ENCODE data around the gene KCNE1.
"Not testable (repeated sequence)": the region's sequence is repeated elsewhere in the genome, so short reads cannot be mapped to it uniquely, and the experiment has no call there.

The KCNE1 gene

DNA sequence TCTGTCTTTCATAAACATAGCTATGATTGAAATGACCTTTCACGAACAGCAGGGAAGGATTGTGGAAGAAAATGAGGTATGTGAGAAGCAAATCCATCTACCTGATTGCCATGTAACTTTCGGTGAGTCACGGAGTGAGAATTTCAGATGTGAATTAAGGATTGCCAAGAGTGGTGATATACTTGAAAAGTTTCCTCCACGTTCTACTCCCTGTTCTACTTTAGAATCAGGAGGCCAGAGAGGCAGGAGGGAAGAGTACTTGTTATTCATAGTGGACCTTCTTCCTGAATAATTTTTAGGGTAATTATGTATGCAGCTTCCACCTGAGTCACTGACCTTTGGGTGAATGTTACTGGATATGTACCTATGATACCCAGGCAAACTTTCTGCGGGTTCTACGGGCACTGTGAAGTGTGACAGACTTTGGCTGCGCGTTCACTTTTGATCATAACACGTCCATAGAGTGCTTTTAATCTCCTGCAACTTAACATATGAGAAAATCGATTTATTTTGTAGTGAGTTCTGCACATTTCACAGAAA is 2.6 kb upstream of the KCNE1 start:
- no peak for DNase-seq (ENCODE audit: extremely low read depth in 1 of 2, low read depth in 1 of 2)

GRCh38 chr21:34513129-34513675 is 1.2 kb upstream of the KCNE1 start:
- no peak for DNase-seq (ENCODE audit: extremely low read depth in 1 of 2, low read depth in 1 of 2)

- no peak for DNase-seq (ENCODE audit: extremely low read depth in 1 of 2, low read depth in 1 of 2)
These were observed 829 bp downstream of the KCNE1 start for GRCh38 chr21:34511181-34511580.

- peak; percentile 35 to 50 for DNase-seq (ENCODE audit: extremely low read depth in 1 of 2, low read depth in 1 of 2)
These were observed 1.6 kb downstream of the KCNE1 start for GRCh38 chr21:34510148-34511142.

- no peak for DNase-seq (ENCODE audit: extremely low read depth in 1 of 2, low read depth in 1 of 2)
These were observed 2.9 kb downstream of the KCNE1 start for GRCh38 chr21:34509151-34509550.

DNA sequence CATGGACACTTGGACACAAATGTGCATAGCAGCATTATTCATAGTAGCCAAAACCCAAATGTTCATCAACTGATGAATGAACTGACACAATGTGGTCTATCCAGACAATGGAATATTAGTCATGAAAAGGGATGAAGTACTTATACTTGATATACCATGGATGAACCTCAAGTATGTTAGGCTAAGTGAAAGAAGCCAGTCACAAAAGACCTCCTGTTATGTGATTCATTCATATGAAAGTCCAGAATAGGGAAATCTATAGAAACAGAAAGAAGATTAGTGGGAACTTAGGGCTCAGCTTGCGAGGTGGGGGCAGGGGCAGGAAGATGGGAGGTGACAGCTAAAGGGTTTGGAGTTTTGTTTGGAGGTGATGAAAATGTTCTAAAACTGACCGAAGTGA is 7.4 kb downstream of the KCNE1 start:
- no peak for DNase-seq (ENCODE audit: extremely low read depth in 1 of 2, low read depth in 1 of 2)

DNA sequence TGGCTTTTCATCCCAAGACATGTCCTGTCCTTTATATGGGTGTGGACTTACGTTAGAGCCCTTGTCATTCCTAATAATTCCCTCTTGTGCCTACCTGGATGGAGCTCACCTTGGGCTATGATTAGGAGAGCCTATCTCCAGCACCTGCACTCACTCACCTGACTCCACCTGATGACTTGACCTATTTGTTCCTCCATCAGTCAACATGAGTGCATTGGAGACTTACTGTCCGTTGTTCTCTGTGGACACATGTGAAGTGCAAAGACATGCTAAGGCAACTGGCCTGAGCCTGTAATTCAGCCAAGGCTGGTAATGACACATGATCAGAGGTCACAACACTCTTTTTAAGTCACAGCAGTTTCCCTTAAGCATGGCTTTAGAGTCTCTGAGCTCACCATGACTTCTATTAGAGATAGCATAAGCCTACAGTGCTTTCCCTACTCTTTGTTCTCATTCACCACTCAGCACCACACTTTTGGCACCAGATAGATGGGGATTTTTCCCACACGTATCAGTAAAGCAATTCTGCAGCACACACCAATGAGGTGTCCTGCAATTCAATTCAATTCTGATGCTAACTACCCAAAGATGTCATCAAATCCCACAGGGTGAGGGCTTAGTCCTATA is 9.4 kb downstream of the KCNE1 start:
- no peak for DNase-seq (ENCODE audit: extremely low read depth in 1 of 2, low read depth in 1 of 2)

DNA sequence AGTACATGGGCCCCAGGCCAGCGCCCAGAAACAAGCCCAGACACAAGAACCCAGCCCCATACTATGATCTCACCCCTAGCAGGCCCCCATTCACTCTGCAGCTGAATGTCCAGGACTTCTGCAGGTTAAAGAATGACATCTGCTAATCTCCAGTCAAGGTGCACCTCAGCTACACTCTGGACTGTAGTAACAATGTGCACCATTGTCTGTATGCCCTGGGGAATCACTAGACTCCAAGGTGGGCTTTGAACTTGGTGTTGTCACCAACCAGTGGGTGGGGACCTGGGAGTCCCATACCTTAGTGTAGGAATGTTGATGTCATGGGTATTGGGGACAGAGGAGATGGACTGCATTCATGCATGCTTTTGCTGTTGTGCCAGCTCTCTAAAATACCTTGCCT is 10.3 kb downstream of the KCNE1 start:
- DNase-seq (ENCODE audit: extremely low read depth in 1 of 2, low read depth in 1 of 2) = no peak

DNA sequence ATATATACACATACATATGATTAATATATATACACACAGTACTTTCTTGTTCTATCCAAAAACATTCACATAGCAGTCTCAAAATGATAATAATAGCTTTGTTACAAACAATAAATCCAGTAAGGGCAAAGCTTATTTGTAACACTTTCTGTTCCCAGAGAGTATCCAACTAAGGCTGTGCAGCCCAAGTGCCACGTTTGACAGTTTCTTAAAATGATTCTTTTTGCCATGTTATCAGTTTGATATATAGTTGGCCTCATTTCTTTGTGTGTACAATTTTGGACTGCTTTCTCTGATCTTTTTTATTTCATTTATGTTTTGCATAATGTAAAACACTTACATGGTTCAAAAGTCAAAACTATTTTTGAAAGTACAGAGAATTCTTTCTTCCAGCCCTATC is 11.8 kb downstream of the KCNE1 start:
- no peak for DNase-seq (ENCODE audit: extremely low read depth in 1 of 2, low read depth in 1 of 2)

DNA sequence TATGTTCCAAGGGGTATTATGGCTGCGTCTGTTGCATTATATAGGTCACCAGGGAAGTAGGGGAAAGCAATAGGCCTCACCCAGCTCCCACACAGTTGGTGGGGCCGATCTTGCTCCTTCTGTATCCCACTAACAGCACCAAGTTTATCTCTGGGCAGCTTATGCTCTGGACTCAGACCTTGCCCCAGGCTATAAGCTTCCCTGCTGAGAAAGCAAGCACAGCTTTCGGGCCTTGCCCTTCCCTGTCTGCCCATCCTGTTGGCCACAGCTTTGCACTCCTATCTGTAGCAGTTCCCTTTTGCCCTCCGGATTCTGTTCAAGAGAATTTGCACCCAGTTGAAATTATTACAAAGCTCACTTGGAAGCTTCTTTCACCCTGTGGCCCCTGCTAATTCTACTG is 12.9 kb downstream of the KCNE1 start:
- no peak for DNase-seq (ENCODE audit: extremely low read depth in 1 of 2, low read depth in 1 of 2)

GRCh38 chr21:34498623-34499022 is 13.4 kb downstream of the KCNE1 start:
- DNase-seq (ENCODE audit: extremely low read depth in 1 of 2, low read depth in 1 of 2) = no peak

DNA sequence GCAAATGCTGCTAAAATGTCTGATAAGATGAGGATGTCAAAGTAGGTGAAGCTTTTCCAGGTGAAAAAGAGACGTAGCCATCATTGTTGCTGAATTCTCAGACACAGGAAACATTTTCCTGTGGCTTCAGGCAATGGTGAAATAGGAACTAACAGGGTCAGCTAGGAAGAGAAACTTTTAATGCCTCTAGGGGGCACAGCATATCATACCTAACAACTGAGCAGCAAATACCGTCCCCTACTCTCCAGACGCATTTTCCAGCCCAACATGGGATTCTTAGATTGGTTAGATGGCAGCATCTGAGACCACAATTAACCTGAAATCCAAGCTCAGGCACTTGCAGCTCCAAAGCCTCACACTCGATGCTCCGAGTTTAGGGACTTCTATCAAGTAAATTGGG is 28.2 kb downstream of the KCNE1 start:
- DNase-seq (ENCODE audit: extremely low read depth in 1 of 2, low read depth in 1 of 2) = not testable (repeated sequence)

GRCh38 chr21:34483435-34483834 is 28.6 kb downstream of the KCNE1 start:
- DNase-seq (ENCODE audit: extremely low read depth in 1 of 2, low read depth in 1 of 2) = not testable (repeated sequence)

DNA sequence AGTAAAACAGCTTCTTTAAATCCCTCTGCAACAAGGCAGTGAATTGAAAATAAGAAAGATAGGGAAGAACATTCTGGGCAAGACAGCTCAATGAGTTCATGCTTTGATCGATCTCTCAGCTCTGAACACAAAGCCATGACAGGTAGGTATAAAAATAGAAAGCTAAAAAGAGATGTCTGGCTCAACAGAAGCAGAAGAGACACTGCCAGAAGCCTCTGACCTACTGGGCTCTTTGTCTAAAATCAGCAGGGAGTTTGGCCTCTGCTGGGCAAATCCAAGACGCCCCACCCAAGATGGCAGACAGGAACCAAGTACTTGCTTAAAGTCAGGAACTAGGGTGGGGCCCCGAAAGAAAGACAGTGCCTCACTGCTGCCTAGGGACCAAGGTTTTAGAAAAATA is 44.7 kb downstream of the KCNE1 start:
- not testable (repeated sequence) for DNase-seq (ENCODE audit: extremely low read depth in 1 of 2, low read depth in 1 of 2)

- DNase-seq (ENCODE audit: extremely low read depth in 1 of 2, low read depth in 1 of 2) = not testable (repeated sequence)
These were observed 52.6 kb downstream of the KCNE1 start for GRCh38 chr21:34459426-34459825.

- DNase-seq (ENCODE audit: extremely low read depth in 1 of 2, low read depth in 1 of 2) = not testable (repeated sequence)
These were observed 53.7 kb downstream of the KCNE1 start for GRCh38 chr21:34458266-34458665.

- DNase-seq (ENCODE audit: extremely low read depth in 1 of 2, low read depth in 1 of 2) = not testable (repeated sequence)
These were observed 55.8 kb downstream of the KCNE1 start for GRCh38 chr21:34456180-34456579.

GRCh38 chr21:34455628-34456027 is 56.4 kb downstream of the KCNE1 start:
- DNase-seq (ENCODE audit: extremely low read depth in 1 of 2, low read depth in 1 of 2) = not testable (repeated sequence)

DNA sequence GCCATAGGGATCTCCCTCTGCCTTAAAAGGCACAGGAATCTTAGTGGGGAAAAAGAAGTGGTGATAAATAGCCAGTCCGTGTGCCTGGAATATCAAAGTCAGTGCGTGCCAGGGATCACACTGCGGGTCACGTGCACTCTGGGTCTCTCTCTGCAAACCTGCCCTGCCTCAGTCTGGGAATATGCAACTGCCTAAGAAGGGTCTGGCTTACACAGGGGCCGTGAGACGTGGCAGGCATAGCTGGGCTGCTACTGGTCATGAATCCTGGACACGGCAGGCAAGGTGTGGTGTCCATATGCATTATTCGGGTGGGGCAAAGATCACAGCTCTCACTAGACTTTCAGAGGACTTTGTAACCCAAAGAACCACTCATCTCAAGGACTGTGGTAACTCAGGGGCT is 65.0 kb downstream of the KCNE1 start:
- not testable (repeated sequence) for DNase-seq (ENCODE audit: extremely low read depth in 1 of 2, low read depth in 1 of 2)

GRCh38 chr21:34443486-34443885 is 68.5 kb downstream of the KCNE1 start:
- DNase-seq (ENCODE audit: extremely low read depth in 1 of 2, low read depth in 1 of 2) = not testable (repeated sequence)

- DNase-seq (ENCODE audit: extremely low read depth in 1 of 2, low read depth in 1 of 2) = not testable (repeated sequence)
These were observed 82.3 kb downstream of the KCNE1 start for GRCh38 chr21:34429710-34430109.
